Mesenteric fat pad (tissue), 1 donor: ENCODE data around the gene RPS21. TPM values are rescaled to one million over a fixed set of nuclear protein-coding genes. Genes with fewer than 3 reads are reported as not detected.
"Not testable (repeated sequence)": the region's sequence is repeated elsewhere in the genome, so short reads cannot be mapped to it uniquely, and the experiment has no call there.

Experiments
- DNase-seq: peaks from one replicate; pipeline ENCODE4 v3.0.0-alpha.2; 2020; ENCODE audit warnings: low spot score
- total RNA-seq: library from RNA; stranded (reverse); fragmentation: NEBNext Ultra II Directional; extraction: Animal tissue kit (Norgen Biotek cat#: 25700); gene quantifications from one replicate; pipeline ENCODE4 v1.2.1, GENCODE V29; 2021
- donor health status: DM: yes; HTN: yes; CAD: no.

RPS21 gene
- total RNA-seq, 1 donor from 2014 or later, result 856 TPM

GRCh38 chr20:62423326-62423706 is 36.4 kb downstream of the RPS21 start:
- no peak for DNase-seq

- no peak for DNase-seq
Measured at GRCh38 chr20:62424249-62425107, 37.6 kb downstream of the RPS21 start.

GRCh38 chr20:62425281-62426058 is 38.6 kb downstream of the RPS21 start:
- no peak for DNase-seq

GRCh38 chr20:62426059-62426348 is 39.1 kb downstream of the RPS21 start:
- DNase-seq, result not testable (repeated sequence)

DNA sequence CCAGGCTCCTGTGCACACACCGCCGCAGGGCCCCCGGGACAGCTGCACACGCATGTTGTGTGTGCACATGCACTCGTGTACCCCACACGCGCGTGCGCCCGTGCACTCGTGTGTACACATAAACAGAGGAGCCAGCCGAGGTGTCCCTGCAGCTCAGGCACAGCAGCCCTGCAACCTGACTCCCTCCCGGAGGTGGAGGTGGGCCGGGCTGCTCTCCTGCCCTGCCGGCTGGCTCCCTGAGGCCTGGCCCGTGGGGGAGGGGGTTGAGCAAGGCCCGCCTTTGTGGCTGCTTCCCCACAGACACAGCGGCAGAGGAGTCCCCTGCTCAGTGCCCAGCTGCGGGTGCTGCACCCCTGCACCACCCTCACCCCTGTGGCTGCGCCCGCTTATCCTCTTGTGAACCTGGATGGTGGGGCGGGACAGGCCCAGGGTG is 39.8 kb downstream of the RPS21 start:
- DNase-seq, result no peak

DNA sequence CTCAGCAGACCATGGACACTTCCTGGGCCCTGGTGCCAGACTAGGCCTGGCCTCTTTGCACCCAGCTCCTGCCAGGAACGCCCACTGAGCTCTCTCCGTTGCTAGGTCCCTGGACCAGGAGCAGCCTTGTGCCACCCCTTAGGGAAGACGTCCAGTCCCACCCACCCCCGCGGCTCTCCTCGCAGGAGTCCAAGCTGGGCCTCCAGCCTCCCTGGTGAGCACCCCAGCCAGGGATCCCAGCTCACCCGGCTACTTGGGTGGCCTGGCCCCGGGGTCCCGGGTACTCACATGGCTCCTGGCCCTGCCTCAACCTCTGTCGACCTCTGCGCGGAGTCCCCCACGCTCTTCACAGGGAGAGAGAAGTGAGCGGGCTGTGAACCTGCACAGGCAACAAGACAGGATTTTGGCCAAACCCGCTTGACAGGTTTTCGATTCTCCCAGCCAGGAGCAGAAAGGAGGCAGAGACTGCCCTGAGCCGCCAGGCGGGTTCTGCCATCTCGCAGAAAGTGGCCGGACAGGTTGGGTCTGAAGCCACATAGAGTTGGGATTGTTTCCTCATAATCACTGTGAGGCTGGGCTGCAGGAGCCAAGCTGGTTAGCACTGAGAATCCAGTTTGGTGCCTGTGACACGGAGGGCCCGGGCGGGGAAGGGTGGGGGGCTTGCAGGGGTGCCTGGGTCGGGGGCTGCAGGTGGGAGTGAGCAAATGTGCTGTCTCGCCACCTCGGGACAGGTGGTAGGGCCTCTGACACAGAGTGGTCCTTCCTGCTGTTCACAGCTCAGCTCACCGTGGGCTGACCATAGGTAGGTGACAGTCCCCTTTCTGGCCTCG is 40.5 kb downstream of the RPS21 start, which contains the start of gene RBBP8NL:
TSS of gene RBBP8NL (minus strand) at position 368 of the 830 bp plus-strand sequence. CDS start 7,892 bp downstream, outside the sequence.
- DNase-seq, result no peak

DNA sequence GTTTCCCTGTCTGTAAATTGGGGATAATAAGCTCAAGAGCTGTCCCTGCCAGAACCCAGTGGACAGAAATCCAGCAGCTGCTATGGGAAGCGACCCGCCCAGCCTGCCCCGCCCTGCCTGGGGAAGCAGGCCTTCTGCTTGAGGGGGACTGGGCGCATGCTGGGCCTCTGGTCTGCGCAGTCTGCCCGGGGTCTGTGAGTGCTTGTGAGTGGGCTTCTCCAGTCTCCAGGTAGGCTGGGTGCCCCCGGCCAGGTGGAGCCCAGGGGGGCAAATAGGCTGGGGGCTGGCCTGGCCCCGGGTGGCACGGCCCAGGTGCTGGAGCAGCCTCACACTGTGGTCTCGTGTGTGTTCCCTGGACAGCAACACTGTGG is 41.1 kb downstream of the RPS21 start:
- no peak for DNase-seq

GRCh38 chr20:62428396-62429295 is 41.7 kb downstream of the RPS21 start:
- no peak for DNase-seq

- no peak for DNase-seq
Measured at GRCh38 chr20:62429455-62430310, 42.8 kb downstream of the RPS21 start.

GRCh38 chr20:62430311-62430853 is 43.5 kb downstream of the RPS21 start:
- no peak for DNase-seq

DNA sequence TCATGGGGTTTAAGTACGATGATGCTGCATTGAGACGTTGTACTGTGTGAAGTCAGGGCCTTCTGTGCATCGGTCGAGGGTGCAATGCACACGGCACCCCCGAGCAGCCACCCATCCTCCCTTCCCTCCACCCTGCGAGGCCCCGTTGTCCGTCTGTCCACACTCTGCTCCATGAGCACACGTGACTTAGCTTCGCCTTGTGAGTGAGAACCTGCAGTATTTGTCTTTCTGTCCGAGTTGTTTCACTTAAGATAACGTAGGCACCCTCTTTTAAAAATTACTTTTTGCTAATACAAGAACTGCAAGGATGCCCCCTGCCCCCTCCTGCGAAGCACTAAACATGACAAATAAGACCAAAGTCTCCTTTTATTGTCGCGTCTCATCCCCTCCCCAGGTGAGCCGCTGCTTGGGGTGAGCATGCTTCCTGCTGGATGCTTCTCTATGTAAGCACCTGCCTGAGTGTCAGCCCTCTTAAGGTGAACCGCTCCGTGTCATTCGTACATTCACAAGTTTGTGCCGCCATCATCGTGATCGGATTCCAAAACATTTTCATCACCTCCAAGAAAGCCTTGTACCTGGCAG is 44.1 kb downstream of the RPS21 start:
- no peak for DNase-seq

DNA sequence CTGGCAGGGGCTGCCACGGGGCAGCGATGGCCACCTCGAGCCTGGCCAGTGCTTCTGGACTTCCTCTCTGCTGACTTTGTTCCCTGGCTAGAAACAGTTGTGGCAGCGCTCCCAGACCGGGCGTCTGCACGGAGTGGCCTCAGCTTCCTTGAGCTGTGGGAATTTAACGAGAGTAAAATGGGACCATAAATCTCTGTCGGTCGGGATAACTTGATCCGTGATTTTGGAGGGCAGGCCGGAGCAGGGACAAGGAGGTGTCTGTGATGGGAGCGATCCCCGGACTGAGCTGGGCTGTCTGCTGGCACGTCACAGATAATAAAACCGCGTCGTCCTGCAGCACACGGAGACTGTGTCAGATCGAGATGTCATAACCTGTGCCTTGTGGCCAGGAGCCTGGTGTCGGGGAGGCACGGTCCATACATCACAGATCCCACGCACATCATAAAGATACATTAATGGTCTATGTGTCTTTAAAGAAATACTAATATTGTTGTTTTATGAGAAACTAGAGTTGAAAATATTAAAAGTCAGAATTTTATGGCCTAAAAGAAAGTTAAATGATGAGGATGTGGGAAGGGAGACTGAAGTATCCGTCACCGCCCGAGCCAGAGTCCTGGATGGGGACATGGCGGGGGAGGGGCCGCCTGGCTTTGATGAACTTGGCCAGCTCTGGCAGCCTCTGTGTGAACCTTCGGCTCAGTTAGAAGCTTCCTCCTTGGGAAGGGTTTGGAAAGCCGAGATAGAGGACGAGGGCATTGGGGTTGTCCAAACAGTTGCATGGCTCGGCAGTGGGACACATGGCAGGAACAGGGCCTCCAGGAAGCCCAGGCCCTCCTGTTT is 47.0 kb downstream of the RPS21 start:
- no peak for DNase-seq

DNA sequence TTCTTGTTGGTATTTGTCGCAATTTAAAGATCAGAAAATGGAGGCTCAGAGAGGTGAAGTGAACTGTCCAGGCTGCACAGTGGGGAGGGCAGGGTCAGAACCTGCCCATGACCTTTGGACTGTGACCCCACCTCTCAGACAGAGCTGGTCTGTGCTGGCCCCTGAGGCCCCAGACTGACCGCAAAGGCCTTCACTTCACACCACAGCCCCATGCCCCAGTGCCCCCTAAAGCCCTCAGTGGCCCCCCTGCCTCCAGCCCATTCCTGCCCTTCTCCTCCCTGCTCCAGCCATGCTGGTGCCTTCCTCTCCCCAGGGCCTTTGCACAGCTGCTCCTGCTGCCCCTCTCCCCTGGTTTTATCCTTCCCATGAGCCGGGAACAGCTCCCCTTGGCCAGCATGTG is 49.8 kb downstream of the RPS21 start:
- DNase-seq, result no peak

DNA sequence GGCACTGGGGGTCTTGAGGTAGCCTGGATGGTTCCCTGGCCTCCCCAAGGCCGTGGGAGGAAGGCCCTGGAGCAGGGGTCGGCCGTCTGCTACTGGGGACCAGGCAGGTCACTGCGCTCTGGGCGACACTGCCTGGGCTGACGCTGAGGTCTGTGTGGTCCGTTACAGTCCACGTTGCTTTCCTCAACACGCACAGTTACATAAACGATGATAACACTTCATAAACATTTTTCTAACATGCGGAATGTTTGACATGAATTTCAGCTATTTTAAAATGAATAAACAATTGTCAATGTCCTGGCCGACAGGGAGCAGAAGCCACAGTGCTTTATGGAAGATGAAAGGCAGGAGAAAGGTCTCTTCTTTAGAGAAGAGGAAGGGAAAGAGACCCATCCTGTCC is 50.6 kb downstream of the RPS21 start:
- no peak for DNase-seq

DNA sequence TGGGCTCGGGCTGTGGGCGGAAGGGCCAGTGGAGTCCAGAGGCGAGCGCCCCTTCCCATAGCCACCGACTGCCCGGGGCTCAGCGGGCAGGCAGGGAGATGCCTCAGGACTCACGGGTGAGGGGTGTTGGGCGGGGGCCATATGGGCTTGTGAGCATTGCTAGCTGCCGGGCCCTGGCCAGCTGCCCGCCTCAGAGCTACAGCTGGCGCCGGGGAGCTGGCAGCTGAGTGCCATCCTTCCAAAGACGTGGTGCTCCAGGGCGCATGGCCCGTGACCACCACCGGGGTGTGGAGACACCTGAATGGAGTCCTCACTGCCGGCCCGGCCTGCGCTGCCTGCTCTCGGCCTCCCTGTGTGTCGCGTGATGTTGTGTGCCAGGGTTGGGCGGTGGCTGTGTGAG is 51.0 kb downstream of the RPS21 start:
- no peak for DNase-seq
